ENCODE data around the gene DPEP2.

The DPEP2 gene

DNA sequence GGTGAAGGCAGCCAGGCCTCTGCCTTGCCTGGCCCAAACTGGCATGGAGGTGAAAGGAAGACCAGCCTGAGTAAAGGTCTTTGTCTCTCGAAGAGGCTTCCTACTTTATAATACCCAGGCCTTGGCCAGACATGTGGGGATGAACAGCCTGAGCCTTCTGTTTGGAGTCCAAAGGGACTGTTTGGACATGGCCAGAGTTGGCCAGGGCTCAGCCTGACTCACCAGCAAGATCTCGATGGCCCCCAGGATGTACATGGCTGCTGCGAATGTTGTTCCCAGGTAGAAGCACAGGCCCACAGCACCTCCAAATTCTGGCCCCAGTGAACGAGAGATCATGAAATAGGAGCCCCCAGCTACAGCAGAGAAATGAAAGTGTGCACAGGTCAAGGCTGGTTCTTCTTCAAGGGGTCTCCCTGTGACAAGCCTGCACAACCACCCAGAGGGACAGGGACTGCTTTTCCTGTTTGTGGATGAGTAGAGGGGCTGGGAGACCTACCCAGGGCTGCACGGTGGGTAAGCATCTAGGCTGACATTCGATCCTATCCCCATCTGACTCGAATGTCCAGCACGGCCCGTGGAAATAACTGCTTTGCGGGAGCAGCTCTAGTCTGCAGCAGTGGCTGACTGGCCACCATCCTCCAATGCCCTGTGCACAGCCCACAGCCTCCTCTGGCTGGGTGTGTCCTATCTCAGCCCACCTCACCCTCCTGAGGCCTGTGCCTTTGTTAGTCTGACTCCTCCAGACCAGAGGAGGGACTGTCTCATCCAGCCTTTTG, 44.7 kb downstream of the DPEP2 start:
- TF ChIP-seq FOXP2 (optimal IDR thresholded peaks at IDR 0.05; ENCODE audit: borderline replicate concordance, extremely low read depth, extremely low read length, insufficient read depth) (no peak), SIN3A (IDR thresholded peaks at IDR 0.05; ENCODE audit: borderline replicate concordance, insufficient read depth, low read length) (no peak), POLR2AphosphoS5 (IDR thresholded peaks at IDR 0.05; ENCODE audit: low read depth, low read length) (no peak), REST (IDR thresholded peaks at IDR 0.05; ENCODE audit: insufficient read depth in 1 of 2, low read depth in 2 of 2, low read length in 2 of 2) (no peak), TAF1 (IDR thresholded peaks at IDR 0.05; ENCODE audit: borderline replicate concordance, insufficient read depth, low read length) (no peak)

- no peak for TF ChIP-seq REST (IDR thresholded peaks at IDR 0.05; ENCODE audit: insufficient read depth in 1 of 2, low read depth in 2 of 2, low read length in 2 of 2)
- no peak for TF ChIP-seq POLR2AphosphoS5 (IDR thresholded peaks at IDR 0.05; ENCODE audit: low read depth, low read length)
- TF ChIP-seq FOXP2 (optimal IDR thresholded peaks at IDR 0.05; ENCODE audit: borderline replicate concordance, extremely low read depth, extremely low read length, insufficient read depth) = no peak
- TF ChIP-seq SIN3A (IDR thresholded peaks at IDR 0.05; ENCODE audit: borderline replicate concordance, insufficient read depth, low read length) = no peak
- no peak for TF ChIP-seq TAF1 (IDR thresholded peaks at IDR 0.05; ENCODE audit: borderline replicate concordance, insufficient read depth, low read length)
Measured at GRCh38 chr16:67953641-67954375, 45.5 kb downstream of the DPEP2 start.

- TF ChIP-seq SIN3A (IDR thresholded peaks at IDR 0.05; ENCODE audit: borderline replicate concordance, insufficient read depth, low read length) (no peak), FOXP2 (optimal IDR thresholded peaks at IDR 0.05; ENCODE audit: borderline replicate concordance, extremely low read depth, extremely low read length, insufficient read depth) (no peak), TAF1 (IDR thresholded peaks at IDR 0.05; ENCODE audit: borderline replicate concordance, insufficient read depth, low read length) (no peak)
Measured at GRCh38 chr16:67951485-67951884, 47.8 kb downstream of the DPEP2 start.

DNA sequence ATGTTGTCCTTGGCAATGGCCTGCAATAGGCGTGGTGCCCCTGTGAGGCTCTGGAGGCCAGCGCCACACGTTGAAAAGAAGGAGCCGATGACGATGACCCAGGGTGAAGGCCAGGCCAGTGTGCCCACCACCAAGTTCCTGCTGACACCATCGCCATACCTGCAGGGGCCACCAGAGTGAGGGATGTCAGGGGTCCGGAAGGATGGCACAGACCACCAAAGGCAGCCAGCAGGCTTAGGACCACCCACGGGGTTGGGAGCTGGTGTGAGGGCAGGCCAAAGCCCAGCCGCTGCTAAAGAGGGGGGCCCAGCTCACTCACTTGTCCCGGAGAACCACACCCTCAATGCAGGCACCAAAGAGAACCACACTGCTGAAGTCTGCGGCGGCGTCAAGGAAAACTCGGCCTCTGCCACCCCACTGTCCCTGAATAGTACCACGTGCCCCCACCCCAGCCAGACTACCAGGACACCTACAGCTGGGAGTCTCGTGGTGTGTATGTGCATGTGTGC, 48.9 kb downstream of the DPEP2 start:
- TF ChIP-seq REST (IDR thresholded peaks at IDR 0.05; ENCODE audit: insufficient read depth in 1 of 2, low read depth in 2 of 2, low read length in 2 of 2) = no peak
- TF ChIP-seq TAF1 (IDR thresholded peaks at IDR 0.05; ENCODE audit: borderline replicate concordance, insufficient read depth, low read length) = no peak
- no peak for TF ChIP-seq FOXP2 (optimal IDR thresholded peaks at IDR 0.05; ENCODE audit: borderline replicate concordance, extremely low read depth, extremely low read length, insufficient read depth)
- no peak for TF ChIP-seq SIN3A (IDR thresholded peaks at IDR 0.05; ENCODE audit: borderline replicate concordance, insufficient read depth, low read length)
- TF ChIP-seq POLR2AphosphoS5 (IDR thresholded peaks at IDR 0.05; ENCODE audit: low read depth, low read length) = no peak

- TF ChIP-seq FOXP2 (optimal IDR thresholded peaks at IDR 0.05; ENCODE audit: borderline replicate concordance, extremely low read depth, extremely low read length, insufficient read depth) (no peak), REST (IDR thresholded peaks at IDR 0.05; ENCODE audit: insufficient read depth in 1 of 2, low read depth in 2 of 2, low read length in 2 of 2) (no peak), TAF1 (IDR thresholded peaks at IDR 0.05; ENCODE audit: borderline replicate concordance, insufficient read depth, low read length) (no peak), POLR2AphosphoS5 (IDR thresholded peaks at IDR 0.05; ENCODE audit: low read depth, low read length) (no peak), SIN3A (IDR thresholded peaks at IDR 0.05; ENCODE audit: borderline replicate concordance, insufficient read depth, low read length) (no peak)
Measured at GRCh38 chr16:67949645-67950044, 49.6 kb downstream of the DPEP2 start.

Measured in PFSK-1 (cell line).